DMS 273 (cell line): Measurements from ENCODE around the gene FOSL2.

Experiments used
- DNase-seq: peaks from one replicate; lab custom pipeline; 2025; ENCODE audit not compliant: unreplicated experiment; lab: John Stamatoyannopoulos, UW

Gene FOSL2

DNA sequence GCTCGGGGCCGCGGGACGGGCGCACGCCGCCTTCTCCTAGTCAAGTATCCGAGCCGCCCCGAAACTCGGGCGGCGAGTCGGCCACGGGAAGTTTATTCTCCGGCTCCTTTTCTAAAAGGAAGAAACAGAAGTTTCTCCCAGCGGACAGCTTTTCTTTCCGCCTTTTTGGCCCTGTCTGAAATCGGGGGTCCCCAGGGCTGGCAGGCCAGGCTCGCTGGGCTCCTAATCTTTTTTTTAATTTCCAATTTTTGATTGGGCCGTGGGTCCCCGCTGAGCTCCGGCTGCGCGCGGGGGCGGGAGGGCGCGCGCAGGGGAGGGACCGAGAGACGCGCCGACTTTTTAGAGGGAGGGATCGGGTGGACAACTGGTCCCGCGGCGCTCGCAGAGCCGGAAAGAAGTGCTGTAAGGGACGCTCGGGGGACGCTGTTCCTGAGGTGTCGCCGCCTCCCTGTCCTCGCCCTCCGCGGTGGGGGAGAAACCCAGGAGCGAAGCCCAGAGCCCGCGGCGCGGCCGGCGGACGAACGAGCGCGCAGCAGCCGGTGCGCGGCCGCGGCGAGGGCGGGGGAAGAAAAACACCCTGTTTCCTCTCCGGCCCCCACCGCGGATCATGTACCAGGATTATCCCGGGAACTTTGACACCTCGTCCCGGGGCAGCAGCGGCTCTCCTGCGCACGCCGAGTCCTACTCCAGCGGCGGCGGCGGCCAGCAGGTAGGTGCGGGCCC, 617 bp downstream of the FOSL2 start:
- DNase-seq: peak; percentile 88

DNA sequence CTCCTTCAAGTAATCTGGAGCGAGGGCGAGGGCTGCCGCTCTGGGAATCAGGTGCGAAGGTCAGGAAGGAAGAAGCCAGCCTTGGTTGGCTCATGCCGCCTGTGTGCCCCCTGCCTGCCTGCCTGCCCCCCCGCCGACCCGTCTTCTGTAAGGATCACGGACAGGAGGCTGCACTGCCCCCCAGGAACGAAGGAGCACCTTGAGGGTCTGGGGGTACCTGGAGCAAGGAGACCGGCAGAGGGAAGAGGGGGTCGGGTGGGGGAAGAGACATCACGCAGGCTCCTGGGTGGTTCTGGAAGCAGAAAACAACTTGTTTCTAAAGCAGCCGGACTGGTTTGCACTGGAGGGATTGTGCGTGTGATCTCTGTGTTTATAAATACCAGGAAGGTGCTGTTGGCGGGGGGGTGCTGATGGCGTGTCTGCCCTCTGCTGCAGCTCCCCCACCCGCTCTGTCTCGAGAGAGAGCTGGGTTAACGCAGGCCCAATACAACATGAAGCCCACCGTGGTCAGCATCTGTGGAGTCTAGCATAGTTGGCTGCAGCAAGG, 1.7 kb downstream of the FOSL2 start:
- DNase-seq: peak; percentile 56

- peak; percentile 69 for DNase-seq
Measured at GRCh38 chr2:28394997-28395333, 2.3 kb downstream of the FOSL2 start.

GRCh38 chr2:28395334-28396061, 2.8 kb downstream of the FOSL2 start:
- peak; percentile 88 for DNase-seq

DNA sequence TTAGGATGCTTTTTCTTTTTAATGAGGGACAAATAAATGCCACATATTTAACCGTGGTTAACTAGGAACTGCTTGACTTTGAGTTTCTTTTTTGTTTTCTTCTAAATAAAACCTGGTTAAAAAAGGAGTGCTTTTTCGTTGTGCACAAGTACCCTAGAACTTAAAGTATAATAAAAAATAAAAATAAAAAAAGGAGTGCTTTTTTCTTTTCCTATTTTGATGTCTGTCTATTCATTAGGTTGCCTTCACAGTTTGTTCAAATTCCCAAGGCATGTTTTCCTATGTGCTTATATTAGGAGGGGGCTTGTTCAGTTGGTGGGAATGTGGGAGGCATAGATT, 4.4 kb downstream of the FOSL2 start:
- DNase-seq: no peak

- DNase-seq: peak; percentile 53
Measured at GRCh38 chr2:28398101-28398834, 5.6 kb downstream of the FOSL2 start.

GRCh38 chr2:28399289-28399688, 6.6 kb downstream of the FOSL2 start:
- DNase-seq: no peak

- DNase-seq: peak; percentile 54
Measured at GRCh38 chr2:28399956-28400355, 7.3 kb downstream of the FOSL2 start.

- DNase-seq: peak; percentile 54
Measured at GRCh38 chr2:28400419-28400818, 7.8 kb downstream of the FOSL2 start.

GRCh38 chr2:28400921-28401320, 8.3 kb downstream of the FOSL2 start:
- DNase-seq: no peak

- DNase-seq: no peak
Measured at GRCh38 chr2:28401411-28401810, 8.8 kb downstream of the FOSL2 start.

GRCh38 chr2:28401948-28402550, 9.4 kb downstream of the FOSL2 start:
- DNase-seq: no peak

DNA sequence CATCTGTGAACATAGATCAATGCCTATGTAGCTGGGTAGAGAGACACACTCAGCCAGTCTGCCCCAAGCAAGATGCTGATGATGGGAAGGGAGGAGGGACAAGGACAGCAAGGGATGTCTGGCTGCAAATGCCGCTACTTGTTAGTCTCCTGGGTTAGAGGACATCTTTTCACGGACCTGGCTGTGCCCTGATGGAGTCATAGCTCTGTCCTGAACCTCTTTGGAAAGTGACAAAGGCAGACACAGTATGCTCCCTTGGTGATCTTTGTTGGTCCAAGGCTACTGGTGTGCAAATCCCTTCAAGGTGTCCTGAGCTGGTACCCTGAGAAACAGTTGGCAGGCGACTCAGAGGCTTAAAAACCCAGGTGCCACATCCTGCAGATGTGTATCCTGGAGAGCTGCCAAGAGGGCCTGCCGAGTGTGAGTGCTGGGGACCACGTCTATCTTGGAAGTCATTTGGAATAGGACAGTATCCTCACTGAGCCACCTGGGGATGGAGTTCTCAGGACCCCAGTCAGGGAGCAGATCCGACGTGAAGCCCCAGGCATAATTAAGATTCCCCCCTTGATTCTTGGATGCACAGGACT, 10.8 kb downstream of the FOSL2 start:
- DNase-seq: peak; percentile 24

- DNase-seq: no peak
Measured at GRCh38 chr2:28404086-28404485, 11.4 kb downstream of the FOSL2 start.

- DNase-seq: no peak
Measured at GRCh38 chr2:28405537-28405936, 12.9 kb downstream of the FOSL2 start.

DNA sequence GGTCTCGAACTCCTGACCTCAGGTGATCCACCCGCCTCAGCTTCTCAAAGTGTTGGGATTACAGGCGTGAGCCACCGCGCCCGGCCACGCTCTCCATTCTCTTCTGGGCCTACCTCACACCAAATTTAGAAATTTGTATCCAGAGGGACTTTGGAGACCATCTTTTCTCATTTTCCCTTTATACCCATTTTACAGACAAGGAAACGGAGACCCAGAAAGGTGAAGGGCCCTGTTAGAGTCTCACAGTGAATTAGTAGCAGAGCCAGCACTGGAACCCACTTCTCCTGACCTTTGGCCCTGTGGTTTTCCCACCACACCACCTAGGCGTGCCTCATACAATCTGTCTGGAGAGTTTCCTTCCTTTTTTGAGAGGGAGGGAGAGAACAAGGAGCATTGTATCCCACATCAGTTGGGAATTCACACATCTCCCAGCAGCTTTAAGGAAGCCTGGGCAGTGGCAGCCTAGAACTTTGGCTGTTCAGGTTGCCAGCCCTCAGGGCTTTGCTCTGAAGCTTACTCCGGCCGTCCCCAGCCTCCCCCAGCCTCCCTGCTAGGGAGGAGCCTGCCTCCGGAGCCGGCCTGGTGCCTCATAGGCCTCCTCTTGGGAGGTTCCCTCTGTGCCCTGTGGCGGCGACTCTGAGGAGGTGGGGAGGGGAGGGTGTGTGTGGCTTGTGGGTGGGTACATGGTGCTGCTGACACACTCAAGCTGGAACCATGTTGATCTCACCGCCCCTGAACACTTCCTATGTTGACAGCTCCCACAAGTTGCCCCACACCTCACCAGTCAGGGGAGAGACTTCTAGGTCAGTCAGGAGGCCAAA, 13.8 kb downstream of the FOSL2 start:
- no peak for DNase-seq

- no peak for DNase-seq
Measured at GRCh38 chr2:28407131-28407975, 14.7 kb downstream of the FOSL2 start.

DNA sequence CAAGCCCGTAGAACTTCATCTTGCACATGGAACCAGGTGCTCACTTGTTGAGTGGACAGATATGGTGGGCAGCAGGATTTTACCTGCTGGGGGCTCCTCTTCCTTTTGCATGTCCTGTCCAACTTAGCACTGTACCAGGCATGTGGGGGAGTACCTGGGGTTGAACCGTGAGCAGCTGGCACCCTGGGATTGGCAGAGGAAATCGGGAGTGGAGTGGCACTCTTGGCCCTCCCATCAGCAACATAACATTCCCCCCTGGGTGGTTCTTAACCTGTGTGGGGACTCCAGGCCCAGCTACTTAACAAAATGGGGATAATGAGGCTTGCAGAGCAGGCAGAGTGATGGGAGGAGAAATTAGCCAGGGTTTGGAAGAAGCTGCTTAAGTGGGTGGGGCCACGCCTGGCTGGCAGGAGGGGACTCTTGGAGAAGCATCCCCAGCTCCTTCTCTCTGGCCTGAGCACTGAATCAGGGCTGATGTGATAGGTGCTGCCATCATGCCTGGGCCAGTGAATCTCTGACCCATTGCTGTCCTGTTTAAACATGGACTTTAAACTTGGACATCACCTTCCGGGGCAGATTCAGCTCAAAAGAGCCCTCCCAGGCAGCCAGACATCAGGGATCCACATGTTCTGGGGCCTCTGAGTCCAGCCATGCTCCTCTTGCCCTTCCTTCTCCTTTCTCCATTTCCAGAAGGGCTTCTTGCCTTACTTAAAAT, 15.5 kb downstream of the FOSL2 start:
- DNase-seq: no peak
